Measurements from ENCODE around the gene OR2S2. TPM values are rescaled to one million over a fixed set of nuclear protein-coding genes. Genes with fewer than 3 reads are reported as not detected.

Gene OR2S2
- total RNA-seq, 2 experiments from 2014 or later = not detected

- ChIA-PET CTCF (ENCODE audit: unreplicated experiment) (no interaction called here), POLR2A (no interaction called here)
- TF ChIP-seq CTCF (conservative IDR thresholded peaks at IDR 0.05; ENCODE audit: low read length) (no peak), EZH2phosphoT487 (IDR thresholded peaks at IDR 0.05; ENCODE audit: borderline replicate concordance, low read depth, low read length) (no peak)
- Histone ChIP-seq H3K4me3 (ENCODE audit: low read depth, low read length, poor library complexity, severe bottlenecking) (no peak overlapping the region), H4K20me1 (ENCODE audit: insufficient read depth, low read length) (no peaks in the 10 kb centered on the region), H3K79me2 (ENCODE audit: insufficient read depth, low read depth, low read length) (no peaks in the 10 kb centered on the region), H3K36me3 (ENCODE audit: insufficient read depth, low read length) (no peaks in the 10 kb centered on the region), H3K9me3 (ENCODE audit: low read length) (no peaks in the 10 kb centered on the region), H2AFZ (ENCODE audit: low read length) (no peak overlapping the region), H3K9me2 (ENCODE audit: insufficient read depth, low read length) (no peaks in the 10 kb centered on the region), H3K27ac (ENCODE audit: low read depth, low read length, poor library complexity, severe bottlenecking) (no peak overlapping the region), H3K4me1 (ENCODE audit: insufficient read depth, low read length, poor library complexity, severe bottlenecking) (no peaks in the 10 kb centered on the region), H3K4me2 (ENCODE audit: low read length) (no peak overlapping the region)
- no peak for DNase-seq (ENCODE audit: low spot score)
- no TSS peak for BruUV-seq (replicated peaks)
- intact Hi-C loops (cut with micrococcal nuclease; ENCODE audit: unreplicated experiment) = no loop called here
Observed at GRCh38 chr9:35929453-35929718, 28.6 kb downstream of the OR2S2 start.

GRCh38 chr9:35928591-35929452 is 29.1 kb downstream of the OR2S2 start:
- BruUV-seq (replicated peaks) = no TSS peak
- ChIA-PET POLR2A (no interaction called here), CTCF (ENCODE audit: unreplicated experiment) (no interaction called here)
- H3K36me3 ChIP-seq (ENCODE audit: insufficient read depth, low read length) = no peaks in the 10 kb centered on the region
- TF ChIP-seq EZH2phosphoT487 (IDR thresholded peaks at IDR 0.05; ENCODE audit: borderline replicate concordance, low read depth, low read length) (no peak), CTCF (conservative IDR thresholded peaks at IDR 0.05; ENCODE audit: low read length) (no peak)
- no peak overlapping the region for H3K4me3 ChIP-seq (ENCODE audit: low read depth, low read length, poor library complexity, severe bottlenecking)
- H3K79me2 ChIP-seq (ENCODE audit: insufficient read depth, low read depth, low read length) = no peaks in the 10 kb centered on the region
- H3K9me3 ChIP-seq (ENCODE audit: low read length) = no peaks in the 10 kb centered on the region
- no peak overlapping the region for H3K4me2 ChIP-seq (ENCODE audit: low read length)
- intact Hi-C loops (cut with micrococcal nuclease; ENCODE audit: unreplicated experiment) = no loop called here
- no peak for DNase-seq (ENCODE audit: low spot score)
- no peaks in the 10 kb centered on the region for H4K20me1 ChIP-seq (ENCODE audit: insufficient read depth, low read length)
- no peaks in the 10 kb centered on the region for H3K9me2 ChIP-seq (ENCODE audit: insufficient read depth, low read length)
- no peaks in the 10 kb centered on the region for H3K4me1 ChIP-seq (ENCODE audit: insufficient read depth, low read length, poor library complexity, severe bottlenecking)
- no peak overlapping the region for H3K27ac ChIP-seq (ENCODE audit: low read depth, low read length, poor library complexity, severe bottlenecking)
- H2AFZ ChIP-seq (ENCODE audit: low read length) = no peak overlapping the region

- Histone ChIP-seq H3K36me3 (ENCODE audit: insufficient read depth, low read length) (no peaks in the 10 kb centered on the region), H4K20me1 (ENCODE audit: insufficient read depth, low read length) (no peaks in the 10 kb centered on the region), H3K9me2 (ENCODE audit: insufficient read depth, low read length) (no peaks in the 10 kb centered on the region), H3K27ac (ENCODE audit: low read depth, low read length, poor library complexity, severe bottlenecking) (no peak overlapping the region), H3K4me2 (ENCODE audit: low read length) (no peak overlapping the region), H3K79me2 (ENCODE audit: insufficient read depth, low read depth, low read length) (no peaks in the 10 kb centered on the region), H3K4me3 (ENCODE audit: low read depth, low read length, poor library complexity, severe bottlenecking) (no peak overlapping the region), H2AFZ (ENCODE audit: low read length) (no peak overlapping the region), H3K4me1 (ENCODE audit: insufficient read depth, low read length, poor library complexity, severe bottlenecking) (no peaks in the 10 kb centered on the region), H3K9me3 (ENCODE audit: low read length) (no peaks in the 10 kb centered on the region)
- intact Hi-C loops (cut with micrococcal nuclease; ENCODE audit: unreplicated experiment) = no loop called here
- DNase-seq (ENCODE audit: low spot score) = no peak
- TF ChIP-seq CTCF (conservative IDR thresholded peaks at IDR 0.05; ENCODE audit: low read length) (no peak), EZH2phosphoT487 (IDR thresholded peaks at IDR 0.05; ENCODE audit: borderline replicate concordance, low read depth, low read length) (no peak)
- no TSS peak for BruUV-seq (replicated peaks)
- ChIA-PET CTCF (ENCODE audit: unreplicated experiment) (no interaction called here), POLR2A (interaction anchor here (0.6 to 1.3 kb wide), 2 partner anchors 13 to 77 kb away, joined by 3 to 4 read pairs; no protein-coding TSS in a partner anchor)
Observed at GRCh38 chr9:35923927-35924763, 33.8 kb downstream of the OR2S2 start.

Measured in OCI-LY7 (cell line).